HG03565 (cell line): ENCODE results near the gene PTGFRN.

Source experiments
- ATAC-seq: cut with Tn5 transposase; IDR thresholded peaks from one replicate; pipeline ENCODE4 v1.9.1; 2021; ENCODE audit warnings: mild to moderate bottlenecking, moderate library complexity; ENCODE audit not compliant: unreplicated experiment

The PTGFRN gene

DNA sequence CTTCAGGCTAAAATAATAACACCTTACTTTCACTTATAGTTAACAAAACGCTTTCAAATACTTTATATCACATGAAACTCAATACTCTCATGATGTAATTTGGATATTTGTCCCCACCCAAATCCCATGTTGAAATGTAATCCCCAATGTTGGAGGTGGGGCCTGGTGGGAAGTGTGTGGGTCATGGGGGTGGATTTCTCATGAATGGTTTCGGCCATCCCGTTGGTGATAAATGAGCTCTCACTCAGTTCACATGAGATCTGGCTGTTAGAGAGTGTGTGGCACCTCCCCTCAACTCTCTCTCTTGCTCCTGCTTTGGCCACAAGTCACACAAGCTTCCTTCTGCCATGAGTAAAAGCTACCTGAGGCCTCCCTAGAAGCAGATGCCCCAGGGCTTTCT is 22.5 kb upstream of the PTGFRN start:
- no peak for ATAC-seq

DNA sequence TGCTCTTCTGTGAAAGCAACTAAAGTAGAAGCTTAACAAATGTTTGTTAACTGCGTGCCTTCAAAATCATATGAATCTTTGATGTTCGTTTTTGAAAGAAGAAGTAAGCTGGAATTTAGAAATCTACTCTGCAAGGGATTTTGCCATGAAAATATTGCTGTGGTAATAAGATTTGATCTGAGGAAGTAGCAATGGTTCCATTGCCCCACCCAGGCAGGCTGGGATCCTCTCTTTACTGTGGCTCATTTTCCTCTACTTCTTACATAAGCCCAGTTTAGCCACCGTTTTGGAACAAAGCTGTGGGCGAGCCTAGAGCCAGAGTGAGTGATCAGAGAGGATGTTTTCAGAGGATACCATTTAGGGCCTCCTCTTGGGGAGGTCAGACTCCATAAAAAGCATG is 20.3 kb upstream of the PTGFRN start:
- ATAC-seq = no peak

DNA sequence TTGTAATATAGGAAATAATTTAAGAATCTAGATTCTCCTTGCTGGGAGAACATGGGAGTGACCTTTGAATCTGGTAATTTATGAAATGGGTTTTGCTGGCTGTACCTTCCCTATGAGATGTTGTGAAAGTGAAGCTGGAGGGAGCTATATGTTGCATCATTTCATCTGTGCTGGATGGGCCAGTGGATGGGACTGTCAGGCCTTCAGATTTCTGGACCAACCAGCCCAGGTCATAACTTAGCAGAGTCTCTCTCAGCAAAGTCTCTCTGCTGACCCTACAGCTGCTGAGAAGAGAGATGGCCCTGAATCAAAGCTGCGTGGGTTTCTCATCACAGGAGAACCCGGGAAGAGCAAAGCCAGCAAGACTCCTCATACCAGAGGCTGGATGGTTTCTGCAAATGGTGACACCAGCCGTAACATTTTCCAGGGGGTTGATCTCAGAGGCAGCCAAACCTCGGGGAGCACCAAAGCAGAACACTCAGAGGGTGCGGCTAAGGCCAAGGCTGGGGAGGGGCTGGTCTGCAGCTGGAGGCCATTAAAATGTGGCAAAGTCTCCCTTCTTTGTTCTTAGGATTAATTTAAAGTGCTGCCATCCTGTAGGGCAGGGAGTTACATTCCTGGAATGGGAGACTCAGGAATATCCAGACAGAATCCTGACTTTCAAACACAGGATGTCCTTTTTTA is 18.2 kb upstream of the PTGFRN start:
- no peak for ATAC-seq

DNA sequence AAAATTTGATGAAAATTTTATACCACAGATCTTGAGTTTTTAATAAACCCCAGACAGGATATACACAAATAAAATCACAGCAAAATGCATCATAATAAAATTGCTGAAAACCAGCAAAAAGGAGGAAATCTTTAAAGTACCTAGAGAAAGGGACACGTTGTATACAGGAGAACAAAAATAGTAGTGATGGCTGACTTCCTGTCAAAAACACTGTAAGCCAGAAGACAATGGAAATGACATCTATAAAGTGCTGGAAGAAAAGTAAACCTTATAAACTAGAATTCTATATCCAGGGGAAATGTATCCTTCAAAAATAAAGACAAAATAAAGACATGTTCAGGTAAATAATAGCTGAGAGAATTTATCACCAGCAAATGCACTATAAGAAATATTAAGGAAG is 14.6 kb upstream of the PTGFRN start:
- no peak for ATAC-seq

DNA sequence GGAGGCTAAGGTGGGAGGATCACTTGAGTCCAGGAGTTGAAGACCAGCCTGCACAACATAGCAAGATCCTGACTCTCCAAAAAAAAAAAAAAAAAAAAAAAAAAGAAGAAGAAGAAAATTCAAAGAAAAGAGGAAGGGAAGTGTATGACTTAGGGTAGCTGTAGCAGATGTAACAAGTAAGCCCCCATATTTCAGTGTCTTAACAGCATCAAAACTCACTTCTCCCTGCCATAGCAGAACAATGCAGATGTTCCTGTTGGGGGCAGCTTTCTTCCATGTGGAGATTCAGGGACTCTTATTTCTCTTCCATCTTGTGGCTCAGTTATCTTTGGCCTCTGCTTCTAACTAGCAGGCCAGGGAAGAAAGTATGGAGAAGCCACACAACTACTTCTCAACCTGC is 10.2 kb upstream of the PTGFRN start:
- no peak for ATAC-seq

DNA sequence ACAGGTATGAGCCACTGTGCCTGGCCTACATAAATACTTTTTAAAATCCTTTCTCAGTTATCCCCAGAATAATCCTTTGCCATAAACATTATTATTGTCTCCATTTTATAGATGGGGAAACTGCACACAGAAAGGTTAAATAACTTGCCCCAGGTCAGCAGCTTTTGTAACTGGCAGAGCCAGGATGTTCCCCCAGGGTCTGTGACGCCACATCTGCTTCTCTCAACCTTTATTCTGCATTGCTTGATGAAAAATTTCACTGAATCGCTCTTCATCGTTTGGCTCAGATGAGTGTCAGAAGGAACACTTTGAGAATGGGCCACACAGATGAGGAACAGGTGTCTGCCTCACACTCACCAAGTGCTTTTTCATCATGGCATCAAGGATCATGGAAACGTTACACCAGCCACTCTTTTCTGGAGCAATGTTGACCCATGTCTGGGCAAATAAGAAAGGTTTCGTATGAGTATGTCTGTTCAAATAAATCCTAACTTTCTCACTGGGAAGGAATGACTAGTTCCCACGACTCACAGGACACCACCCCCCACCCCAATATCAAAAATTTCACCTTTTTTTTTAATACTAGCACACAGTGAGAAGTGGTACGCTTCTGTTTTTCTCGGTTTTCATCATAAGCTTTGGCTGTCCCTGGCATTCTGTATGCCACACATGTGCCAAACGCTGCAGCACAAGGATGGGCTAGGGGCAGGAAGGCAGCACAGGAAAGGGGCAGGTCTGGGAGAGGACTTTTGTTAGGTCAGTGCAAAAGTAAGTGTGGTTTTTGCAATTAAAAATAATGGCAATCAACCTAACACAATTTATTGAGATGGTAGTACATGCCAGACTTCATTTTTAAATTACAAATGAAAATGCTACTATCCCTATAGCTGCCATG is 9.0 kb upstream of the PTGFRN start:
- ATAC-seq = no peak

DNA sequence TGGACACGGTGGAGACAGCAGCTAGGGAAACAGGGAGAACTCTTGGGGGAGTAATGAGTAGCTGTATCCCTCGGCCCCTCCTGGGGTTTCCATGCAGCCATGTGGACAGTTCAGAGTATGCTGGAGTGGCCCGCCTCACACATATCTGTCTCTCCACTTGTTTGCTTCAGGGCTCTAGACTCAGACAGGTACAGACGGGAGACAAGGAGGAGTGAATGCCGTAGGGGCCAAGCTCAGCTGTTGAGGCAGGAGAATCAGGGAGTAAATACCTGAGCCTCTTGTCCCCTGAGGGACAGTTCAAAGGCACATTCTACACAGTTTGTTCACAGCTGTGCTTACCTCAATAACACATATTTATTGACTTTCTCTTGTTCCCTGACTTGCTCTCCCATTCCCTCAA is 7.7 kb upstream of the PTGFRN start:
- ATAC-seq = no peak

DNA sequence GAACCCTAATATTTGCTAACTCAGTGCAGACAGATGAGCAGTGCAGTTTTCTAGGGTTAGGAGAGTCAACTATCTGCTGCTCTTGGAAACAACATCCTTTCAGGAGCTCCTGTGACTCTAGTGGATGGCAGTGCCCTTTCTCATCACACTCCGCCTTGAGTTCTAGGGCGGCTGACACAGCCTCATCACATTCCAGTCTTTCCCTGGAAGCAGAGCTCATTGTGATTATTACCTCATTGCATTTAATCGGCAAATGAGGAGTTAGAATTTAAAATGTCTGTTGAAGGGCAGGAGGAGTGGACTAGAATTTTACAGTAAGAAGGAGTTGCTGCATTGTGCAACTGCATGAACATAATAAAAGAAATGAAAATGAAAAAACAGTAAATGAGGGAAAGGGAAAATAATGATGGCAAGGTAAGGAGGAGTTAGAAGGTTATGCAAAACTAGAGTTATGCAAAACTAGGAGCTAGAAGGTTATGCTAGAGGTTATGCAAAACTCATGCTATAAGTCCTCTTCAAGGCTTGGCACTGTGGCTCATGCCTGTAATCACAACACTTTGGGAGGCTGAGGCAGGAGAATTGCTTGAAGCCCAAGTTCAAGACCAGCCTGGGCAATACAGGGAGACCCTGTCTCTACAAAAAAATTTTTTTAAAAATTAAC is 6.9 kb upstream of the PTGFRN start:
- ATAC-seq = no peak

DNA sequence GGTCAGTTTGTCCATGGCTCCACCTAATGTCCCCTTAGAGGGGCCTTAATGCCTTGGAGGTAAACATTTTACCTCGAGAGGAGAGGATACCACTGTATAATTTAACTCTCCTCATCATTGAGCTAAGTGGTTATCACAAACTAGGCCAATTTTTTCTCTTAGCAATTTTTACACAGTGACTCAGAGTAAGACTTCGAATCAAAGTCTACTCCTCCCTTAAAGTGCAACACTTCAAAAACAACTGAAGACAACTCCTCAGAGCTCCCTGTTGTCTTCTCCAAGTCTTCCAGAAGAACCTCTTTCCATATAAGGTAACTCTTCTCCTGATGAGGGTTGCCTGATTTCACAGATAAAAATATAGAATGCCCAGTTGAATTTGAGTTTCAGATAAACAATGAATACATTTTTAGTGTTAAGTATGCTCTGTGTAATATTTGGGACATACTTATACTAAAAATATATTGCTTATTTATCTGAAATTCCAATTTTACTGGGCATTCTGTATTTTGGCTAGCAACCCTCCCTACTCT is 4.9 kb upstream of the PTGFRN start:
- no peak for ATAC-seq

DNA sequence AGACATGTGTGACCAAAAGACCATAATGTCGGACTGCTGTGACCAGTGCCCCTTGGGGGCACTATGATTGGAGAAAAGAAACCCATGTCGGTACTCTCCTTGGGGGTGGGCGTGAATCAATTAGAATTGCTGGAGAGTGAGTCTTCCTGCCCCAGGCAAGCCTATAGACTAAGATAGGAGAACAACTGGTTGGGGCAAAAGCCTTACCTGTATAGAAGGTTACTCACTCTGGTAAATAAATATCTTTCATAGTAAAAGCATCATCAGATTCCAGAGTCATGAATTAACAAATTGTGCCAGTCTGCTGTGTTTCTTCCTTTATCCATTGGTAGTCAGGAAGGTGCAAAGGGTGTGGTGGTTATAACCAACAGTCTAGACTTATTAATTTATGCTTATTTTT is 2.9 kb upstream of the PTGFRN start:
- no peak for ATAC-seq

DNA sequence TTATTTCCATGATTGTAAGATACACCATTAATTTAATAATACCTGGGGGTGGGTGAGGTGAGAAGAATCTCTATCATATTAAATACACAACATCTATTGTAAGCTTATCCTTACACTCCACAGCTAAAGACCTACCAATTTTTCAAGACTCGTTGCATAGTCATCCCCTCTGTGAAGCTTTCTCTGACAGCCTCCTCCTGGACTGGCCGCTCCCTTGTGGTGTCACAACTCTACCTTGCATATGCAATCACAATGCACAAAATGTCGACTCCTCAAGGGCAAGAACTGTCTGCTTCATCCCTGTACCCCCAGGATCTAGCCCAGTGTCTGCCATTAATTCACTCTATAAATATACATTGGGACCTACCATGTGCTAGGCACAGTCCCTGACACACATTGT is 2.4 kb upstream of the PTGFRN start:
- ATAC-seq = no peak

DNA sequence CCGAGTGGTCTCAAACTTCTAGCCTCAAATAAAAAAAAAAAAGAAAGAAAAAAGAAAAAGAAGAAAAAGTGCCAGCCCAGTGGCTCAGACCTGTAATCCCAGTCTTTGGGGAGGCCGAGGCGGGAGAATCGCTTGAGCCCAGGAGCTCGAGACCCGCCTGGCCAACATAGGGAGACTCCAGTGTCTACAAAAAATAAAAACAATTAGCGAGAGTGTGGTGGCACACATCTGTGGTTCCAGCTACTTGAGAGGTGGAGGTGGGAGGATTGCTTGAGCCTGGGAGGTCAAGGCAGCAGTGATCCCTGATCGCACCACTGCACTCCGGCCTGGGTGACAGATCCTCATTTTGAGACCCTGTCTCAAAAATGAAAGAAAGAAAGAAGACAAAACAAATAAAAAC is 1.4 kb upstream of the PTGFRN start:
- ATAC-seq = no peak

DNA sequence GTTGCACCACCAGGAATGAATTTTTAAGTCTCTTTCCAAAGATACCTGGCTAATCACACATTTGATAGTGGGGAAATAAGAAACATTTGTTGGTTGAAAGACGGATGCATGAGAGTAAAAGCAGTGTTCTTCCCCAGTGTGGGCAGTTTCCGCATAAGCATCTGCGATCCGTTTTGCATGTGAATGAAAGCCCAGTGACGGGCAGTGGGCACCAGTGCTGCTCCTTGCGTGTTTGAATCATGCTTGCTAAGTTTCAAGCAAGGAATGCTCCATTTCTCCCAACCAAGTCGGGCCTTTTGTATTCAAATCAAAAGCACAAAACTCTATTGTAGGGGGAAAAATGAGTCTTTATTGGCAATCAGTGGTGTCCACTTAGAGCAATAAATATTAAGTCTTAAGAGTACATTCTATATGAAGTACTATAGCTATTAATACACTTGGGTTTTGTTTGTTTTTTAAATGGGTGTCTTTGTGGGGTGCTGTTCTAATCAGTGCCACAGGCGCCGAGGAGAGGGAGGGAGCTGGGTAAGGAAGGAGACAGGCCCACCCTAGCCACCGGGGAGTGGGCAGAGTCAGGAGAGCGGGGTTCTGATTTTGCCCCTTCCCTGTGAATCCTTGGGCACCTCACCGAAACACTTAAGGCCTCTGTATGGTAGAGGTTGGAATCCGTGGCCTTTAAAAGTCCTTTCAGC is 750 bp upstream of the PTGFRN start:
- no peak for ATAC-seq

DNA sequence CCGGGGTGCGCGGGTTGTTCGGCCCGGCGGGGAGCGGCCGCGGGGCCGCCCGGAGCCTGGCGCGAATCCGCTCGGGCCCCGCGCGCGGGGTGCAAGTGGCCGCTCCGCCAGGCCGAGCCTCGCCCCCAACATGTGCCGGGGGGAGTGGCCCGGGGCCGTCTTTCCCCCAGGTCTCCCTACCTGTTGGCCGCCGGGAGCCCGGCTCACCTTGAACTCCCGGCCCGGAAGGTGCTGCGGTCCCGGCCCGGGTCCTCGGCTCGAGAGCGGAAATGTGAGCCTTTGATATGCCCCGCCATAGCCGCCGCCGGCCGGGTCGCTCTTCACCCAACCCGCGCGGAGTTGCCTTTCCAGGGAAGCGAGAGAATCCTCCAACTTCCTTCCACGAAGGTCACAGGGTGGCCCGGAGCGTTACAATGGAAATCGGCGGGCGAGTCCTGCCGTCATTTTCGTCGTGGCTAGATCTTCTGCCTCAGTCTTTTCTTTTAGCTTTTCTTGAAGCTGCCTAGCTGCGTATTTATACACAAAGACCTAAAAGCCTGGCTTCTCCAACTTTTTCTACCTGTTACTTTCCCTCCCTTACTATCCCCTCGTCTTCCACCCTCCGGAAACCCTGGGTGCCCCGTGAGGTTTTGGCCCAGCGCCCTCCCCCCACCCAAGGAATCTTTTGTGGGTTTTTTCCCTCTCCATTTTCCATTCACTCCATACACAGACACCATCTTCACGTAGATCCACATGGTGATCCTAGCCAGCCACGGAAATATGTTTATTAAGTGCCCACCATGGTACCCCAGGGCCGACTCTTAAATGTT is 867 bp downstream of the PTGFRN start:
- no peak for ATAC-seq

DNA sequence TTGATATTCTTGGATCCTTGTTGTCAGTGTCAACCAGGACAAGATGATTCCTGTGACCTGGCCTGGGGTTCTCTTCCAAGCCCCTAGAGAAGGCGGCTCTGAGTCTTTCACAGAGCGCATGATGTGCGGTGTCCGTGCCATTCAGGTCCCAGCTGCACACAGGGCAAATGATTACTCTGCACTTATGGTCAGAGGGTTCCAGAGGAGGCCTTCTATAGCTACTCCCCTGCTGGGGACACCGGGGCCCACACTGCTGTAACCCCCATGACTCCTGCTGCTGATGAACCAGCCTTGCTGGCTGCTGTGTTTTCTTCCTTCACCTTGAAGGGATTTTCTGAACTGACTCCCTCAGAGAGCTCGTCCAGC is 1.5 kb downstream of the PTGFRN start:
- no peak for ATAC-seq

DNA sequence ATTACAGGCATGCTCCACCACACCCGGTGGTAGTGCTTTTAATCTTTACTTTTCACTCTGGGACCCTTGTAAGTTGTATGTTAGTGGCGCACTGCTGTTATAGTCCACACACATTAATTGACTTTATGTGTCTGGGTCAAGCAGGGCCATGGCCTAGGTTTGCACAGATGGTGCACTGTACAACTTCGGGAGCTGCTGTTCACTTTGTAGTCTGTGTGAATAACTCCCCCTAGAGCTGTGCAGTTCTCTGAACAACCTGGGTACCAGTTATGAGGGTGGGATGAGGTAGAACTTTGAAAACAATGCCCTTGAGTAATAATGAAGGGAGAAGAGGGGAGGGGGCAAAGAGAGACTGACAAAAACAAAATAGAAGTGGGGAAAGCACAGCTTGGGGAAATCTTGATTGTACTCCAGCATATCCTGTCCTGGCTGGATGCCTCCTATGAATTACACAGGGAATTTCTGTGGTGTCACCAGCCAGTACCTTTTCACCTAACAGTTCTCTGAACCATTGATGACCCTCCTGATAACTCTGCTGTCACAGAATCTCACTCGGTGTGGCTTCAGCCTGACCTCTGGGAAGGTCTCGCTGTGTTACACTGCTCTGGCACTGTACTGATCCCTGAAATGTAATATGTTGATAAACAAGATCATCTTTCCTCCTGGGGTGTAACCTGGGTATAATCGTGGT is 2.2 kb downstream of the PTGFRN start:
- ATAC-seq = no peak

DNA sequence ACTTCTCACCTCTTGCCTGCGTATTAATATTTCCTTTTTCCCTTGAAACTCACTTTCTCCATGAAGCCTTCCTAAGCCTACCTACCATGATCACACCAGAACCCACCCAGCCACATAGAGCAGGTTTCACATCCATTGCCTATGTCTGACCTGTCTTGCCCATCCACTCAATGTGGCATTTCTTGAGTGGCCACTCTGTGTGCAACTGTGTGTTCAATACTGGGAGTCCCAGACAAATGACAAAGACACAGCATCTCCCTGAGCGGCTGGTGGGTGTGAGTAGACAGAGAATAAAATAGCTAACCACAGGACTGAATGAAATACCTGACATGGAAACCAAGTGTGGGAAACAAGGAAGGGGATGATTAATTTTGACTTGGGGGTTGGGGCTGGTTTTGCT is 3.1 kb downstream of the PTGFRN start:
- ATAC-seq = no peak

DNA sequence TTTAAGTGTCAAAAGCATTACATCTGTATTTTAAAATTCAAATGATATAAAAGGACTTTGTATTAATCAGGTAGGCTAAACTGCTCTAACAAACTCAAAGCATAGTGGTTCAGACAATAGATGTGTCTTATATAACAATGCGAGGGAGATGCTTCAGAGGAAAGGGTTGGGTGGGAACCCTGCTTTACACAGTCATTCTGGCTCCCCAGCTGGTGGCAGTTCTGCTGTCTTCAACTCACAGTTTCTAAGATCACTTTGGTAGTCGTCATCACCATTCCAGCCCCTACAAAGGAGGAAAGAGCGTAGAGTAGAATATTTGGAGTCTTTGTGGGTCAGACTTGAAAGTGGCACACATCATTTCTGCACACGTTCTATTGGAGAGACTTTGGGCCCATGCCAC is 4.2 kb downstream of the PTGFRN start:
- ATAC-seq = no peak

DNA sequence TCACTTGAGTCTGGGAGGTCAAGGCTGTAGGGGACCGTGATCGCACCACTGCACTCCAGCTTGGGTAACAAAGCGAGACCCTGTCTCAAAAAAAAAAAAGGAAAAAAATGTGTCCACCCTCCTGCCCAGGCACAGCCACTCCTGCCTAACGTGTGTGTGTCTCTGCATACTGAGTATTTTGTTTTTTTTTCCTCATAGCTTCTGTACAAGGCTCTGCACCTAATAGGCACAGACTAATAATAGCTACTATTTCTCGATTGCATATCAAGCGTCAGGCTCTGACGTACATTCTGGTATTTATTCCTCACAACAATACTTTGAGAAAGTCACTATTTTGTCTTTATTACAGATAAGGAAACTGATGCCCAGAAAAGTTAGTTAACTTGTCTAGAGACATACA is 5.0 kb downstream of the PTGFRN start:
- no peak for ATAC-seq
